Prostate gland (tissue), 2 donors: Measurements from ENCODE around the gene MPST. TPM values are rescaled to one million over a fixed set of nuclear protein-coding genes. Genes with fewer than 3 reads are reported as not detected.

ENCODE experiments used
- DNase-seq: peaks from one replicate; pipeline ENCODE4 v3.0.0-alpha.2; 2019; ENCODE audit warnings: low spot score
- H3K27ac ChIP-seq, 2 donors: fragments of 200-600 bp; sonication (generic); 2 replicates each; pipeline ENCODE4 v1.5.1; 2017 to 2019
- H3K27me3 ChIP-seq: fragments of 200-600 bp; sonication (generic); replicated peaks from 2 replicates; pipeline ENCODE4 v1.5.1; 2019; ENCODE audit not compliant: insufficient read depth
- H3K36me3 ChIP-seq, 2 donors: fragments of 200-600 bp; sonication (generic); 1 replicate in 1 of 2; 2 replicates in 1 of 2; pipeline versions ENCODE4 v1.5.1 to v1.8.1; 2017 to 2019
- H3K4me1 ChIP-seq: fragments of 200-600 bp; sonication (generic); replicated peaks from 2 replicates; pipeline ENCODE4 v1.5.1; 2019
- H3K4me3 ChIP-seq, 2 donors: fragments of 200-600 bp; sonication (generic); 2 replicates each; pipeline ENCODE4 v1.5.1; 2017 to 2019
- H3K9me3 ChIP-seq: fragments of 200-600 bp; sonication (generic); 2 replicates; pipeline ENCODE4 v1.5.1; 2017
- POLR2A ChIP-seq: fragments of 450-650 bp; IDR thresholded peaks from one replicate; pipeline ENCODE4 v1.6.1; 2016; ENCODE audit warnings: antibody characterized with exemption, mild to moderate bottlenecking
- POLR2AphosphoS5 ChIP-seq: sonication (generic); formaldehyde crosslinking; IDR thresholded peaks from one replicate; pipeline ENCODE4 v1.6.1; 2017; ENCODE audit warnings: antibody characterized with exemption
- WGBS: methylation state at CpG from one replicate; pipeline ENCODE4 v1.1.5; 2018; 5-methylcytosine and 5-hydroxymethylcytosine counted together
- intact Hi-C: fragments of 100-400 bp; cut with DNase I; formaldehyde crosslinking; loops from one replicate; pipeline ENCODE4 v1.14.2; 2022
- total RNA-seq, 2 donors: library from RNA; depleted of rRNA; stranded (reverse); fragments of >200 nt; gene quantifications; one replicate each; pipeline ENCODE4 v1.1.0, GENCODE V29; 2016
- TF ChIP-seq, protein P1 (sequence below), 4 experiments: fragments of 200-600 bp in 2 of 4; fragments of 450-650 bp in 2 of 4; sonication (generic) in 2 of 4; IDR thresholded peaks; 1 replicate in 3 of 4; 2 replicates in 1 of 4; pipeline ENCODE4 v1.5.1; 2016 to 2019; ENCODE audit warnings: antibody characterized with exemption in 4 of 4, mild to moderate bottlenecking in 2 of 4, moderate library complexity in 2 of 4

MPST gene
- total RNA-seq, 2 donors from 2014 or later: 136 to 192 TPM

- no peak for DNase-seq
- intact Hi-C loops: no loop called here
Observed at GRCh38 chr22:37045958-37046357, 26.4 kb downstream of the MPST start.

GRCh38 chr22:37046589-37046988 lies 27.0 kb downstream of the MPST start:
- no peak overlapping the region for H3K4me3 ChIP-seq
- TF ChIP-seq POLR2AphosphoS5: no peak
- TF ChIP-seq POLR2A: no peak
- TF ChIP-seq, protein P1, sequence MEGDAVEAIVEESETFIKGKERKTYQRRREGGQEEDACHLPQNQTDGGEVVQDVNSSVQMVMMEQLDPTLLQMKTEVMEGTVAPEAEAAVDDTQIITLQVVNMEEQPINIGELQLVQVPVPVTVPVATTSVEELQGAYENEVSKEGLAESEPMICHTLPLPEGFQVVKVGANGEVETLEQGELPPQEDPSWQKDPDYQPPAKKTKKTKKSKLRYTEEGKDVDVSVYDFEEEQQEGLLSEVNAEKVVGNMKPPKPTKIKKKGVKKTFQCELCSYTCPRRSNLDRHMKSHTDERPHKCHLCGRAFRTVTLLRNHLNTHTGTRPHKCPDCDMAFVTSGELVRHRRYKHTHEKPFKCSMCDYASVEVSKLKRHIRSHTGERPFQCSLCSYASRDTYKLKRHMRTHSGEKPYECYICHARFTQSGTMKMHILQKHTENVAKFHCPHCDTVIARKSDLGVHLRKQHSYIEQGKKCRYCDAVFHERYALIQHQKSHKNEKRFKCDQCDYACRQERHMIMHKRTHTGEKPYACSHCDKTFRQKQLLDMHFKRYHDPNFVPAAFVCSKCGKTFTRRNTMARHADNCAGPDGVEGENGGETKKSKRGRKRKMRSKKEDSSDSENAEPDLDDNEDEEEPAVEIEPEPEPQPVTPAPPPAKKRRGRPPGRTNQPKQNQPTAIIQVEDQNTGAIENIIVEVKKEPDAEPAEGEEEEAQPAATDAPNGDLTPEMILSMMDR (IDR thresholded peaks at IDR 0.05): no peak

More at GRCh38 chr22:37045958-37046357, 26.4 kb downstream of the MPST start:
- Histone ChIP-seq H3K27me3 (no peaks in the 10 kb centered on the region), H3K27ac (no peak overlapping the region), H3K9me3 (no peaks in the 10 kb centered on the region), H3K4me1 (no peaks in the 10 kb centered on the region), H3K36me3 (no peaks in the 10 kb centered on the region), H3K4me3 (no peak overlapping the region)
- 53% methylated on average over 4 of the region's 4 CpGs for WGBS
- TF ChIP-seq POLR2AphosphoS5: no peak
- TF ChIP-seq, protein P1 (IDR thresholded peaks at IDR 0.05): no peak
- no peak for TF ChIP-seq POLR2A

GRCh38 chr22:37047006-37047405 lies 27.5 kb downstream of the MPST start:
- no peak overlapping the region for H3K4me3 ChIP-seq
- WGBS: 92% methylated on average over 7 of the region's 7 CpGs
- H3K27ac ChIP-seq: no peak overlapping the region
- H3K27me3 ChIP-seq: no peaks in the 10 kb centered on the region
- no peaks in the 10 kb centered on the region for H3K36me3 ChIP-seq
- no peaks in the 10 kb centered on the region for H3K9me3 ChIP-seq
- TF ChIP-seq, protein P1 (IDR thresholded peaks at IDR 0.05): no peak
- TF ChIP-seq POLR2AphosphoS5 (no peak), POLR2A (no peak)
- intact Hi-C loops: no loop called here
- peaks cover 3% of the 10 kb centered on the region for H3K4me1 ChIP-seq
- DNase-seq: no peak

More at GRCh38 chr22:37046589-37046988, 27.0 kb downstream of the MPST start:
- Histone ChIP-seq H3K27me3 (no peaks in the 10 kb centered on the region), H3K27ac (no peak overlapping the region), H3K9me3 (no peaks in the 10 kb centered on the region), H3K36me3 (no peaks in the 10 kb centered on the region), H3K4me1 (no peaks in the 10 kb centered on the region)
- WGBS: 89% methylated on average over 6 of the region's 6 CpGs
- no peak for DNase-seq
- intact Hi-C loops: no loop called here

GRCh38 chr22:37048133-37048532 lies 28.6 kb downstream of the MPST start:
- no peaks in the 10 kb centered on the region for H3K9me3 ChIP-seq
- intact Hi-C loops: no loop called here
- H3K27me3 ChIP-seq: no peaks in the 10 kb centered on the region
- no peak overlapping the region for H3K27ac ChIP-seq
- no peaks in the 10 kb centered on the region for H3K36me3 ChIP-seq
- 79% methylated on average over 6 of the region's 6 CpGs for WGBS
- no peak for DNase-seq
- TF ChIP-seq, protein P1 (IDR thresholded peaks at IDR 0.05): no peak
- TF ChIP-seq POLR2AphosphoS5 (no peak), POLR2A (no peak)
- peaks cover 3% of the 10 kb centered on the region for H3K4me1 ChIP-seq
- H3K4me3 ChIP-seq: no peak overlapping the region

- Histone ChIP-seq H3K9me3 (no peaks in the 10 kb centered on the region), H3K4me3 (no peak overlapping the region), H3K27ac (no peak overlapping the region), H3K4me1 (peaks cover 3% of the 10 kb centered on the region), H3K27me3 (no peaks in the 10 kb centered on the region), H3K36me3 (no peaks in the 10 kb centered on the region)
- no peak for DNase-seq
- intact Hi-C loops: no loop called here
- TF ChIP-seq POLR2A (no peak), POLR2AphosphoS5 (no peak)
- TF ChIP-seq, protein P1 (IDR thresholded peaks at IDR 0.05): no peak
- 90% methylated on average over 2 of the region's 2 CpGs for WGBS
Observed at GRCh38 chr22:37049224-37049623, 29.7 kb downstream of the MPST start.
